MM.1S (cell line): ENCODE measurements around the gene MAP3K5.

Experiments used
- DNase-seq: peaks from one replicate; pipeline ENCODE4 v3.0.0-alpha.2; 2015
- H2AFZ ChIP-seq: fragments of 300-600 bp; sonication (generic); 2 replicates; pipeline ENCODE4 v1.6.0; 2016; ENCODE audit warnings: antibody characterized with exemption, low read length
- H3F3A ChIP-seq: fragments of 300-600 bp; sonication (generic); 2 replicates; pipeline ENCODE4 v1.6.1; 2016; ENCODE audit warnings: mild to moderate bottlenecking, antibody characterized with exemption, low read length, moderate library complexity, mixed read lengths; ENCODE audit not compliant: insufficient read depth
- H3K27ac ChIP-seq: fragments of 300-600 bp; sonication (generic); 2 replicates; pipeline ENCODE4 v1.5.1; 2016; ENCODE audit warnings: mild to moderate bottlenecking, low read length
- H3K27me3 ChIP-seq: fragments of 300-600 bp; sonication (generic); replicated peaks from 2 replicates; pipeline ENCODE4 v1.6.0; 2016; ENCODE audit warnings: low read length; ENCODE audit not compliant: insufficient read depth
- H3K36me3 ChIP-seq: fragments of 300-600 bp; sonication (generic); replicated peaks from 2 replicates; pipeline ENCODE4 v1.6.1; 2016; ENCODE audit warnings: mild to moderate bottlenecking, low read length, mixed read lengths; ENCODE audit not compliant: insufficient read depth
- H3K4me1 ChIP-seq: fragments of 300-600 bp; sonication (generic); 2 replicates; pipeline ENCODE4 v1.6.1; 2016; ENCODE audit warnings: low read length, mixed read lengths
- H3K4me2 ChIP-seq: fragments of 300-600 bp; sonication (generic); 2 replicates; pipeline ENCODE4 v1.6.0; 2016; ENCODE audit warnings: low read depth, low read length
- H3K4me3 ChIP-seq: fragments of 300-600 bp; sonication (generic); 2 replicates; pipeline ENCODE4 v1.5.1; 2016; ENCODE audit warnings: low read length, mixed read lengths
- H3K79me2 ChIP-seq: fragments of 300-600 bp; sonication (generic); 2 replicates; pipeline ENCODE4 v1.6.1; 2016; ENCODE audit warnings: mixed run types, low read length, mixed read lengths
- H3K9ac ChIP-seq: fragments of 300-600 bp; sonication (generic); 2 replicates; pipeline ENCODE4 v1.6.1; 2016; ENCODE audit warnings: low read length, mixed read lengths
- H3K9me2 ChIP-seq: fragments of 300-600 bp; sonication (generic); replicated peaks from 2 replicates; pipeline ENCODE4 v1.6.1; 2016; ENCODE audit warnings: mild to moderate bottlenecking, low read length, mixed read lengths; ENCODE audit not compliant: insufficient read depth
- H3K9me3 ChIP-seq: fragments of 300-600 bp; sonication (generic); replicated peaks from 2 replicates; pipeline ENCODE4 v1.6.1; 2016; ENCODE audit warnings: mild to moderate bottlenecking, low read length, mixed read lengths; ENCODE audit not compliant: insufficient read depth
- H4K20me1 ChIP-seq: fragments of 300-600 bp; sonication (generic); 2 replicates; pipeline ENCODE4 v1.6.1; 2016; ENCODE audit warnings: mild to moderate bottlenecking, low read length, moderate library complexity, mixed read lengths; ENCODE audit not compliant: insufficient read depth
- EZH2 ChIP-seq: fragments of 300-600 bp; sonication (generic); optimal IDR thresholded peaks from 2 replicates; pipeline ENCODE3; 2017; ENCODE audit warnings: low read depth, mild to moderate bottlenecking, antibody characterized with exemption, low read length, mixed read lengths
- EZH2phosphoT487 ChIP-seq: fragments of 300-600 bp; sonication (generic); IDR thresholded peaks from 2 replicates; pipeline ENCODE4 v1.6.1; 2018; ENCODE audit warnings: antibody characterized with exemption, low read length
- TF ChIP-seq, protein P1 (sequence below): fragments of 300-600 bp; sonication (generic); IDR thresholded peaks from 2 replicates; pipeline ENCODE4 v1.5.1; 2016; ENCODE audit warnings: antibody characterized with exemption, low read length, mixed read lengths

Gene MAP3K5

DNA sequence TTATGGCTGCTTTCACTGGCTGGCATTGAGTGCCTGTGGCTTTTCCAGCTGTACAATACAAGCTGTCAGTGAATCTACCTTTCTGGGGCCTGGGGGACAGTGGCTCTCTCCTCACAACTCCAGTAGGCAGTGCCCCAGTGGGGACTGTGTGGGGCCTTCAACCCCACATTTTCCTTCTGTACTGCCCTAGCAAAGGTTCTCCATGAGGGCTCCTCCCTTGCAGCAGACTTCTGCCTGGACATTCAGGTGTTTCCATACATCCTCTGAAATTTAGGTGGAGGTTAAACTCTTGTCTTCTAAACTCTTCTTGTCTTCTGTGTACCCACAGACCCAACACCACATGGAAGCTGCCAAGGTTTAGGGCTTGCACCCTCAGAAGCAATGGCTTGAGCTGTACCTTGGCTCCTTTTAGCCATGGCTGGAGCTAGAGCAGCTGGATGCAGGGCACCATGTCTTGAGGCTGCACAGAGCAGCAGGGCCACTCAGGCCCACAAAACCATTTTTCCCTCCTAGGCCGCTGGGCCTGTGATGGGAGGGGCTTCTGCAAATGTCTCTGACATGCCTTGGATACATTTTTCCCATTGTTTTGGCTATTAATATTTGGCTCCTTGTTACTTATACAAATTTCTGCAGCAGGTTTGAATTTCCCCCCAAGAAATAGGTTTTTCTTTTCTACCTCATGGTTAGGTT is 39.7 kb upstream of the MAP3K5 start:
- H3K27me3 ChIP-seq, result no peaks in the 10 kb centered on the region
- TF ChIP-seq EZH2 (no peak), EZH2phosphoT487 (no peak)
- TF ChIP-seq, protein P1, sequence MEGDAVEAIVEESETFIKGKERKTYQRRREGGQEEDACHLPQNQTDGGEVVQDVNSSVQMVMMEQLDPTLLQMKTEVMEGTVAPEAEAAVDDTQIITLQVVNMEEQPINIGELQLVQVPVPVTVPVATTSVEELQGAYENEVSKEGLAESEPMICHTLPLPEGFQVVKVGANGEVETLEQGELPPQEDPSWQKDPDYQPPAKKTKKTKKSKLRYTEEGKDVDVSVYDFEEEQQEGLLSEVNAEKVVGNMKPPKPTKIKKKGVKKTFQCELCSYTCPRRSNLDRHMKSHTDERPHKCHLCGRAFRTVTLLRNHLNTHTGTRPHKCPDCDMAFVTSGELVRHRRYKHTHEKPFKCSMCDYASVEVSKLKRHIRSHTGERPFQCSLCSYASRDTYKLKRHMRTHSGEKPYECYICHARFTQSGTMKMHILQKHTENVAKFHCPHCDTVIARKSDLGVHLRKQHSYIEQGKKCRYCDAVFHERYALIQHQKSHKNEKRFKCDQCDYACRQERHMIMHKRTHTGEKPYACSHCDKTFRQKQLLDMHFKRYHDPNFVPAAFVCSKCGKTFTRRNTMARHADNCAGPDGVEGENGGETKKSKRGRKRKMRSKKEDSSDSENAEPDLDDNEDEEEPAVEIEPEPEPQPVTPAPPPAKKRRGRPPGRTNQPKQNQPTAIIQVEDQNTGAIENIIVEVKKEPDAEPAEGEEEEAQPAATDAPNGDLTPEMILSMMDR, result no peak
- no peaks in the 10 kb centered on the region for H3K9me2 ChIP-seq
- H3F3A ChIP-seq, result no peaks in the 10 kb centered on the region
- H3K27ac ChIP-seq, result no peak overlapping the region
- no peaks in the 10 kb centered on the region for H3K36me3 ChIP-seq
- no peak overlapping the region for H3K4me2 ChIP-seq
- H4K20me1 ChIP-seq, result no peaks in the 10 kb centered on the region
- H3K4me1 ChIP-seq, result no peaks in the 10 kb centered on the region
- no peak overlapping the region for H3K4me3 ChIP-seq
- H3K9ac ChIP-seq, result no peak overlapping the region
- no peak overlapping the region for H2AFZ ChIP-seq
- H3K9me3 ChIP-seq, result no peaks in the 10 kb centered on the region
- no peak for DNase-seq
- no peaks in the 10 kb centered on the region for H3K79me2 ChIP-seq

DNA sequence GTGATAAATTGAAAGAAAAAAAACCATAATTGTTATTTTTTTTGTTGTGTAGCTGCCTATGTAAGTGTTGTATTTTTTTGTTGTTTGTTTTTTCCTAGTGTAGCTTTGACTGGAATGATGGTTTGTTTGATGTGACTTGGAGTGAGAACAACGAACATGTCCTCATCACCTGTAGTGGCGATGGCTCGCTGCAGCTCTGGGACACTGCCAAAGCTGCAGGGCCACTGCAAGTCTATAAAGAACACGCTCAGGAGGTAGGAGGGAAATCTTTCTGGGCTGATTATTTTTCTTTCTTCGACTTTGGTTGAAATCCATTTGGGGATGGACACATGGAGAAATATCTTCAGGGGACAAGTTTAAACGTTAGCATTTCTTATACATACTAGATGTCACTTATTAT is 33.9 kb upstream of the MAP3K5 start:
- H3F3A ChIP-seq, result no peaks in the 10 kb centered on the region
- H2AFZ ChIP-seq, result no peak overlapping the region
- H3K4me2 ChIP-seq, result no peak overlapping the region
- no peaks in the 10 kb centered on the region for H3K36me3 ChIP-seq
- H3K27me3 ChIP-seq, result no peaks in the 10 kb centered on the region
- TF ChIP-seq, protein P1, result no peak
- TF ChIP-seq EZH2, result no peak
- no peak for TF ChIP-seq EZH2phosphoT487
- H4K20me1 ChIP-seq, result no peaks in the 10 kb centered on the region
- H3K4me1 ChIP-seq, result no peaks in the 10 kb centered on the region
- no peak for DNase-seq
- H3K27ac ChIP-seq, result no peak overlapping the region
- no peaks in the 10 kb centered on the region for H3K9me3 ChIP-seq
- H3K9me2 ChIP-seq, result no peaks in the 10 kb centered on the region
- no peak overlapping the region for H3K9ac ChIP-seq
- no peak overlapping the region for H3K4me3 ChIP-seq
- no peaks in the 10 kb centered on the region for H3K79me2 ChIP-seq

DNA sequence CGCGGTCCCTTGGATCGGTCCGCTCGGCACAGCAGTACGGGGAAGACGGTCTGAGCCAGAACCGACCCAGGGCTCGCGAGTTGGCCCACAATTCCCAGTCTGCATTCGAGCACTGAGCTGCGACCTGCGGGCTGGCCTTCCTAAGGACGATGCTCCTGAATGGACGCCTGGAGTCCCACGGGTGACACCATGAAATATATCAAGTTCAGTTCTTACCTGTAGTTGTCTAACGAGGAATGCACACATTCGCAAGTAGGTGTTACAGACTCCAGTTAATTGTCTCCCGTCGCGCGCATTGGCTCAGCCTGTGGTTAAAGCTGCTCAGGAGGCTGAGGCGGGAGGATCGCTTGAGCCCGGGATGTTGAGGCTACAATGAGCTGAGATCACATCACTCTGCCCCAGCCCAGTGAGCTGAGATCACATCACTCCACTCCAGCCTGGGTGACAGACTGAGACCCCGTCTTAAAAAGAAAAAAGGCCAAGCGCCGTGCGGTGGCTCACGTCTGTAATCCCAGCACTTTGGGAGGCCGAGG is 30.9 kb upstream of the MAP3K5 start:
- Histone ChIP-seq H3K79me2 (no peaks in the 10 kb centered on the region), H3K9ac (peak overlapping the region; percentile 40; the same call in 1 of the 2 replicates), H2AFZ (peak overlapping the region; percentile 91), H3K9me3 (no peaks in the 10 kb centered on the region), H3K36me3 (no peaks in the 10 kb centered on the region), H3K9me2 (no peaks in the 10 kb centered on the region), H3K4me2 (peak overlapping the region; percentile 70), H3K27ac (no peak overlapping the region), H4K20me1 (no peaks in the 10 kb centered on the region), H3K4me3 (peak overlapping the region; percentile 65), H3K4me1 (no peaks in the 10 kb centered on the region), H3F3A (no peaks in the 10 kb centered on the region), H3K27me3 (0 out of 2 replicates have a peak, but pooled peaks cover 4% of the 10 kb centered on the region)
- DNase-seq, result no peak
- TF ChIP-seq EZH2 (no peak), EZH2phosphoT487 (no peak)
- TF ChIP-seq, protein P1, result no peak
